NOMO-1 treated with DMSO at 0.1 percent for 48 hours (cell line): ENCODE data around the gene FHOD1.

Experiments
- DNase-seq: peaks from one replicate; lab custom pipeline; 2025; ENCODE audit not compliant: unreplicated experiment; lab: John Stamatoyannopoulos, UW

Gene FHOD1

GRCh38 chr16:67247192-67248072, at the start of gene FHOD1:
Gene FHOD1, minus strand, starts transcription at chr16:67247481. Its CDS starts 71 bp downstream, at chr16:67247410.
- DNase-seq = peak; percentile 95

- no peak for DNase-seq
Measured at GRCh38 chr16:67296420-67296819, 49.1 kb upstream of the FHOD1 start.

- DNase-seq = no peak
Measured at GRCh38 chr16:67294938-67295361, 47.7 kb upstream of the FHOD1 start.

- no peak for DNase-seq
Measured at GRCh38 chr16:67294171-67294757, 47.0 kb upstream of the FHOD1 start.

- no peak for DNase-seq
Measured at GRCh38 chr16:67291461-67291860, 44.2 kb upstream of the FHOD1 start.

GRCh38 chr16:67287960-67288359, 40.7 kb upstream of the FHOD1 start:
- no peak for DNase-seq

- no peak for DNase-seq
Measured at GRCh38 chr16:67286441-67287235, 39.4 kb upstream of the FHOD1 start.

GRCh38 chr16:67284699-67285646, 37.7 kb upstream of the FHOD1 start:
- DNase-seq = no peak

- DNase-seq = no peak
Measured at GRCh38 chr16:67283826-67284555, 36.7 kb upstream of the FHOD1 start.

GRCh38 chr16:67283039-67283825, 36.0 kb upstream of the FHOD1 start:
- no peak for DNase-seq

GRCh38 chr16:67282447-67282805, 35.1 kb upstream of the FHOD1 start:
- no peak for DNase-seq

- DNase-seq = no peak
Measured at GRCh38 chr16:67281536-67282446, 34.5 kb upstream of the FHOD1 start.

- DNase-seq = no peak
Measured at GRCh38 chr16:67280090-67281015, 33.1 kb upstream of the FHOD1 start.

GRCh38 chr16:67279296-67280089, 32.2 kb upstream of the FHOD1 start, which contains the start of gene PLEKHG4:
Gene PLEKHG4, plus strand, starts transcription at chr16:67279532. Its CDS starts 513 bp downstream, at chr16:67280045.
- peak; percentile 83 for DNase-seq

- peak; percentile 10 for DNase-seq
Measured at GRCh38 chr16:67278773-67279295, 31.6 kb upstream of the FHOD1 start.
